Measurements from ENCODE around the gene OR51V1. TPM values are rescaled to one million over a fixed set of nuclear protein-coding genes. Genes with fewer than 3 reads are reported as not detected.

The OR51V1 gene
- total and polyA plus RNA-seq, 9 donors: not detected

GRCh38 chr11:5237420-5237819 is 36.9 kb upstream of the OR51V1 start:
- intact Hi-C loops (cut with DNase I): no loop called here
- no peak overlapping the region for H3K4me3 ChIP-seq
- no peaks in the 10 kb centered on the region for H3K4me1 ChIP-seq (ENCODE audit: insufficient read depth)
- H3K9me3 ChIP-seq: no peaks in the 10 kb centered on the region
- H3K36me3 ChIP-seq: no peaks in the 10 kb centered on the region
- no peak for TF ChIP-seq CTCF (IDR thresholded peaks at IDR 0.05)
- no peaks in the 10 kb centered on the region for H3K27me3 ChIP-seq
- WGBS, 3 donors: 43 to 91% (median 47%) methylated on average over 2 of the region's 2 CpGs
- no peak overlapping the region for H3K27ac ChIP-seq
- no peak for DNase-seq

GRCh38 chr11:5235364-5236095 is 35.0 kb upstream of the OR51V1 start:
- Histone ChIP-seq H3K9me3 (no peaks in the 10 kb centered on the region), H3K27ac (no peak overlapping the region), H3K36me3 (no peaks in the 10 kb centered on the region), H3K4me1 (ENCODE audit: insufficient read depth) (no peaks in the 10 kb centered on the region), H3K4me3 (no peak overlapping the region), H3K27me3 (no peaks in the 10 kb centered on the region)
- DNase-seq: no peak
- TF ChIP-seq POLR2A (IDR thresholded peaks at IDR 0.05) (no peak), EP300 (IDR thresholded peaks at IDR 0.05) (no peak), CTCF (IDR thresholded peaks at IDR 0.05) (no peak)
- WGBS, 3 donors: 90 to 92% (median 91%) methylated on average over 5 of the region's 5 CpGs
- intact Hi-C loops (cut with DNase I): no loop called here

- no peak for TF ChIP-seq CTCF (IDR thresholded peaks at IDR 0.05)
- no peak for TF ChIP-seq EP300 (IDR thresholded peaks at IDR 0.05)
- no peak for TF ChIP-seq POLR2A (IDR thresholded peaks at IDR 0.05)
- no peaks in the 10 kb centered on the region for H3K36me3 ChIP-seq
- H3K4me1 ChIP-seq (ENCODE audit: insufficient read depth): no peaks in the 10 kb centered on the region
- no peak for DNase-seq
- no peak within 1 kb of the TSS for H3K27ac ChIP-seq
- H3K4me3 ChIP-seq: no peak within 1 kb of the TSS
- 4 to 30% (median 10%) methylated on average over 2 of the region's 2 CpGs for WGBS, 3 donors
- H3K9me3 ChIP-seq: no peaks in the 10 kb centered on the region
- intact Hi-C loops (cut with DNase I): no loop called here
- no peaks in the 10 kb centered on the region for H3K27me3 ChIP-seq
Observed at GRCh38 chr11:5234381-5234834, 33.9 kb upstream of the OR51V1 start, which contains the start of gene HBD. TSS of gene HBD (minus strand) at chr11:5234483. CDS start at chr11:5234433, 50 bp downstream.

- DNase-seq: no peak
Observed at GRCh38 chr11:5233307-5233706, 32.8 kb upstream of the OR51V1 start.

More at GRCh38 chr11:5233307-5233706, 32.8 kb upstream of the OR51V1 start:
- Histone ChIP-seq H3K4me1 (ENCODE audit: insufficient read depth) (no peaks in the 10 kb centered on the region), H3K4me3 (no peak overlapping the region), H3K36me3 (no peaks in the 10 kb centered on the region), H3K9me3 (no peaks in the 10 kb centered on the region), H3K27me3 (no peaks in the 10 kb centered on the region), H3K27ac (no peak overlapping the region)
- 88 to 95% (median 94%) methylated on average over 1 of the region's 1 CpG for WGBS, 3 donors
- TF ChIP-seq EP300 (IDR thresholded peaks at IDR 0.05) (no peak), CTCF (IDR thresholded peaks at IDR 0.05) (no peak), POLR2A (IDR thresholded peaks at IDR 0.05) (no peak)
- intact Hi-C loops (cut with DNase I): no loop called here
